ENCODE measurements around the gene WIPF2. TPM values are rescaled to one million over a fixed set of nuclear protein-coding genes. Genes with fewer than 3 reads are reported as not detected.
"Not testable (repeated sequence)": the region's sequence is repeated elsewhere in the genome, so short reads cannot be mapped to it uniquely, and the experiment has no call there.

WIPF2 gene
- total and polyA plus RNA-seq, 8 donors: 29.0 to 35.8 (median 32.1) TPM

DNA sequence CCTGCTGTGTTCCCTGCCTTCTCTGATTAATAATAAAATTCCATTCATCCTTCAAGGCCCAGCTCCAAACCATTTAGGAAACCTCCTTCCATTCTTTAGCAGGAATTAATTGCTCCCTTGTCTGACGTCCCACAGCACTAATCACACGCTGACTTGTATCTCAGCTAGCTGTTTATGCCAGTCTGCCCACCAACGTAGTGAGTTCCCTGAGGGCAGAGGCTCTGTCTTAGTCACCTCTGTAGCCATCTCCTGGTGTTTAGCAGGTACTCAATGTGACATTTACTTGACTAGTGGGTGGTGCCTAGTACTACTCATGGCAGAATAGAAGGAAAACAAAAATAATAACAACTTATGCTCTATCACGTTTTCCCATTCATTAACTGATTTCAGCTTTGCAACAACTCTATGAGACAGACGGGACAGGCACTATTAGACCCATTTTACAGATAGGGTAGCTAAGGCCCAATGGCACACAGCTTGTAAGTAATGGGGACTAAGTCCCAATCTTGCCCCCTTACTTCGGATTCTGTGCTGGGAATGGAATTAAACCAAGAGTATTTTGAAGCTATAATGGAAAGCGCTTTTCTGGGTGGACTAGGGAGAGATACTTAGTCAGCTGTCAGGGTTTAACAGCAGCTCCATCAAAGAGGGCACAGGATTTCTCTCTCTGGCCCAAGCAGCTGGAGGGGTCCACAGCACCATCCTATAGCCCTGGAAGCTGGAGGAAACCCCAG lies 931 bp upstream of the WIPF2 start:
- H3K4me1 ChIP-seq: peaks cover 0 to 19% of the 10 kb centered on the region in 2 donors
- no peaks in the 10 kb centered on the region for H3K36me3 ChIP-seq
- no peaks in the 10 kb centered on the region for H3K27me3 ChIP-seq
- intact Hi-C loops (cut with DNase I): no loop called here
- H3K9me3 ChIP-seq: no peaks in the 10 kb centered on the region
- peak overlapping the region; percentile 91 to 92 for H3K27ac ChIP-seq
- peak overlapping the region in 1 of 2 donors; percentile 72 for H3K4me3 ChIP-seq
- TF ChIP-seq, protein P1, sequence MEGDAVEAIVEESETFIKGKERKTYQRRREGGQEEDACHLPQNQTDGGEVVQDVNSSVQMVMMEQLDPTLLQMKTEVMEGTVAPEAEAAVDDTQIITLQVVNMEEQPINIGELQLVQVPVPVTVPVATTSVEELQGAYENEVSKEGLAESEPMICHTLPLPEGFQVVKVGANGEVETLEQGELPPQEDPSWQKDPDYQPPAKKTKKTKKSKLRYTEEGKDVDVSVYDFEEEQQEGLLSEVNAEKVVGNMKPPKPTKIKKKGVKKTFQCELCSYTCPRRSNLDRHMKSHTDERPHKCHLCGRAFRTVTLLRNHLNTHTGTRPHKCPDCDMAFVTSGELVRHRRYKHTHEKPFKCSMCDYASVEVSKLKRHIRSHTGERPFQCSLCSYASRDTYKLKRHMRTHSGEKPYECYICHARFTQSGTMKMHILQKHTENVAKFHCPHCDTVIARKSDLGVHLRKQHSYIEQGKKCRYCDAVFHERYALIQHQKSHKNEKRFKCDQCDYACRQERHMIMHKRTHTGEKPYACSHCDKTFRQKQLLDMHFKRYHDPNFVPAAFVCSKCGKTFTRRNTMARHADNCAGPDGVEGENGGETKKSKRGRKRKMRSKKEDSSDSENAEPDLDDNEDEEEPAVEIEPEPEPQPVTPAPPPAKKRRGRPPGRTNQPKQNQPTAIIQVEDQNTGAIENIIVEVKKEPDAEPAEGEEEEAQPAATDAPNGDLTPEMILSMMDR (IDR thresholded peaks at IDR 0.05): no peak
- DNase-seq (no peak), ATAC-seq (no peak)

DNA sequence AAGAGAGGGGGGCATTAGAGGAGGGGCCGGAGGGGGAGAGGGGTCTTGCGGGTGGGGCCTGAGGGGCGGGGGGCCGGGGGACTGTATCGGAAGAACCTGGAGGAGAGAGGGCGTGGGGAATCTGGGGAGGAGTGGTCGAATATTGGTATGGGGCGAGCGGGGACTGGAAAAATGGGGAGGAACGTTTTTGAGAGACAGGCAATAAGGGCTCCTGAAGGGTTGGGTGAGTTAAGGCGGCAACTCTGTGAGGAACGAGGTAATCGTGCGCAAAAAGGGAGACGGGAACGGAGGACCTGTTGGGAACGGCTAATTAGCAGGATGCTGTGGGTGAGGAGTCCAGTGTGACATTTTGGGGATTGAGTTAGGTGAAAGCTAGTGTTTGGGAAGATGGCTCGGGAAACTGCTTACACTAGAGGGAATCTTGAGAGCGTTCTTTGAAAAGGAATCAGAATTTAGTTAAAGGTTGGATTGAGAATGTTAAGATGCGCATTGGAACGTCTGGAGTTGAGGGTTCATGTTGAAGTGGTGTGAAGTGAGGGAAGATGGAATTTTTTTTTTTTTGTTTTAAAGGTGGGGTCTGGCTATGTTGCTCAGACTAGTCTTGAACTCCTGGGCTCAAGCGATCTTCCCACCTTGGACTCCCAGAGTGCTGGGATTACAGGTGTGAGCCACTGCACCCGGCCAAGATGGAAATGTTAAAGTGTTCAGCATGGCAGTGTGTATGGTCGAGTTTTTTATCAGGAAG lies 662 bp downstream of the WIPF2 start:
- H3K36me3 ChIP-seq: no peaks in the 10 kb centered on the region
- TF ChIP-seq, protein P1 (IDR thresholded peaks at IDR 0.05): no peak
- H3K9me3 ChIP-seq: no peaks in the 10 kb centered on the region
- peak overlapping the region; percentile 91 to 92 for H3K27ac ChIP-seq
- ATAC-seq: peak; percentile 63
- peak overlapping the region; percentile 63 to 72 for H3K4me3 ChIP-seq
- intact Hi-C loops (cut with DNase I): no loop called here
- H3K4me1 ChIP-seq: peaks cover 3 to 35% of the 10 kb centered on the region in 2 donors
- DNase-seq: peak in 3 of 4 donors; percentile 39 to 78 (median 70)
- no peaks in the 10 kb centered on the region for H3K27me3 ChIP-seq

DNA sequence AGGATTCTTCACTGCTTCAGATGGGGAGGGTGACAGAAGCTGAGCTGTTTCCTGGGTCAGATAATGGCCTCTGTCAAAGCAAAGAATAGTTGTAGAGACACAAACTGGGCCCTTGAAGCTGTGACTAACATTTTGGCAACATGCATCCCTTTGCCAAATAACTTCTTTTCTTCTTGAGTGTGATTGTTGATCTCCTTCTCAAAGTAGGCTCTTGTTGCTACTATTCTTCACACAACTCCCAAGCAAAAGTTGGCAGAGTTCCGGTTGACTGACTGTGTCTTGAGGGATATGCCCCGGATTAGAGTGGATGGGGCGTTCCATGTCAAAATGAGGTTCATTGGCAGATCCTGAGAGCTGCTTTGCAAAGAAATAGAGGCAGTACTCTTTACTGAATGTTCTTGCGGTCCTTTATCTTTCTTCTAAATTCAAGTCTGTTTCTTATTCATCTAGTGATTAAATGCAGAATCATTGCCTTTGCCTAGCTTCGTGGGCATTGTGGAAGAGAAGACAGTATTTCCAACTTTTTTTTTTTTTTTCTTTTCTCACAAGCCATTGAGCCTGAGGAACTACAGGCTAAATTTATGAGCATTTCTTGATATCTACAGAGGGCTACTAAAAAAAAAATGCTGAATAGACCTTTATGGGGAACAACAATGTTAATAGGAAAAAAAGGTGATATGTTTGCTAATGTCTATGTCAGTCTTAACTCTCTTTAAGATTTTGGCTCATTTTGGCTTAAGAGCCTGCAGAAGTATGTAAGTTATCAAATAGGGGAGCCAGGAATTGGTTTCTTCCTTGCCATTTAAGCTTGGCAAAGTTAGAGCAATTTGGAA lies 5.8 kb downstream of the WIPF2 start:
- H3K27ac ChIP-seq: peak overlapping the region; percentile 65 to 78
- ATAC-seq: peak; percentile 76

GRCh38 chr17:40229146-40229545 lies 10.0 kb downstream of the WIPF2 start:
- Histone ChIP-seq H3K36me3 (peaks cover 0 to 46% of the 10 kb centered on the region in 2 donors), H3K4me1 (peaks cover 3 to 14% of the 10 kb centered on the region in 2 donors)
- intact Hi-C loops (cut with DNase I); DNase-seq; ATAC-seq; H3K27me3 ChIP-seq; H3K27ac ChIP-seq; H3K9me3 ChIP-seq; H3K4me3 ChIP-seq: not testable (repeated sequence)

More for the DNA sequence above, 5.8 kb downstream of the WIPF2 start:
- no peak overlapping the region for H3K4me3 ChIP-seq
- peaks cover 0 to 23% of the 10 kb centered on the region in 2 donors for H3K36me3 ChIP-seq
- DNase-seq: peak in 2 of 4 donors; percentile 32 to 63
- intact Hi-C loops (cut with DNase I): no loop called here
- peaks cover 3 to 35% of the 10 kb centered on the region in 2 donors for H3K4me1 ChIP-seq
- no peaks in the 10 kb centered on the region for H3K9me3 ChIP-seq
- H3K27me3 ChIP-seq: no peaks in the 10 kb centered on the region
- TF ChIP-seq, protein P1 (IDR thresholded peaks at IDR 0.05): no peak

- Histone ChIP-seq H3K27ac (no peak overlapping the region), H3K4me1 (peaks cover 0 to 18% of the 10 kb centered on the region in 2 donors), H3K4me3 (no peak overlapping the region), H3K27me3 (no peaks in the 10 kb centered on the region), H3K9me3 (no peaks in the 10 kb centered on the region), H3K36me3 (peaks cover 0 to 55% of the 10 kb centered on the region in 2 donors)
- ATAC-seq (no peak), DNase-seq (no peak)
- intact Hi-C loops (cut with DNase I): no loop called here
- TF ChIP-seq, protein P1 (IDR thresholded peaks at IDR 0.05): no peak
Measured at GRCh38 chr17:40230670-40231069, 11.6 kb downstream of the WIPF2 start.

GRCh38 chr17:40231928-40232327 lies 12.8 kb downstream of the WIPF2 start:
- peaks cover 0 to 18% of the 10 kb centered on the region in 2 donors for H3K4me1 ChIP-seq
- H3K27me3 ChIP-seq; H3K27ac ChIP-seq; H3K9me3 ChIP-seq; intact Hi-C loops (cut with DNase I); DNase-seq; ATAC-seq; H3K4me3 ChIP-seq: not testable (repeated sequence)
- H3K36me3 ChIP-seq: peaks cover 0 to 57% of the 10 kb centered on the region in 2 donors

Data from left lung (tissue), 10 donors.